HEK293T (cell line): Measurements from ENCODE around the gene TRIM2.

Experiments
- ARNT ChIP-seq: fragments of 450-650 bp; IDR thresholded peaks from 2 replicates; pipeline ENCODE4 v1.6.1; 2017; ENCODE audit warnings: mild to moderate bottlenecking
- BHLHE40 ChIP-seq: fragments of 450-650 bp; IDR thresholded peaks from 2 replicates; pipeline ENCODE4 v1.6.1; 2016; ENCODE audit warnings: mild to moderate bottlenecking, moderate library complexity, borderline replicate concordance
- CTBP1 ChIP-seq: fragments of 450-650 bp; IDR thresholded peaks from 2 replicates; pipeline ENCODE4 v1.6.1; 2016; ENCODE audit warnings: borderline replicate concordance
- ELF4 ChIP-seq: fragments of 450-650 bp; IDR thresholded peaks from 2 replicates; pipeline ENCODE4 v1.6.1; 2017; ENCODE audit warnings: antibody characterized with exemption
- FOXM1 ChIP-seq: fragments of 450-650 bp; IDR thresholded peaks from 2 replicates; pipeline ENCODE4 v1.6.1; 2017; ENCODE audit warnings: mild to moderate bottlenecking, borderline replicate concordance
- HDGF ChIP-seq: fragments of 450-650 bp; IDR thresholded peaks from 2 replicates; pipeline ENCODE4 v1.6.1; 2017; ENCODE audit warnings: antibody characterized with exemption, borderline replicate concordance
- SP1 ChIP-seq: fragments of 450-650 bp; IDR thresholded peaks from 2 replicates; pipeline ENCODE4 v1.6.1; 2017
- SUZ12 ChIP-seq: fragments of 450-650 bp; IDR thresholded peaks from 2 replicates; pipeline ENCODE4 v1.6.1; 2016; ENCODE audit warnings: mild to moderate bottlenecking
- TARDBP ChIP-seq: fragments of 450-650 bp; IDR thresholded peaks from 2 replicates; pipeline ENCODE4 v1.6.1; 2016
- ZNF384 ChIP-seq: fragments of 450-650 bp; IDR thresholded peaks from 2 replicates; pipeline ENCODE4 v1.6.1; 2016

- TF ChIP-seq CTBP1, result no peak
- no peak for TF ChIP-seq BHLHE40
- no peak for TF ChIP-seq ARNT
- no peak for TF ChIP-seq TARDBP
- TF ChIP-seq HDGF, result no peak
- TF ChIP-seq FOXM1, result no peak
- no peak for TF ChIP-seq SUZ12
- no peak for TF ChIP-seq SP1
- TF ChIP-seq ZNF384, result no peak
- no peak for TF ChIP-seq ELF4
Measured at GRCh38 chr4:153345012-153345981, 141.1 kb downstream of the TRIM2 start.
